Left lobe of liver (tissue), 2 donors: ENCODE data around the gene SYT14. TPM values are rescaled to one million over a fixed set of nuclear protein-coding genes. Genes with fewer than 3 reads are reported as not detected.
"Not testable (repeated sequence)": the region's sequence is repeated elsewhere in the genome, so short reads cannot be mapped to it uniquely, and the experiment has no call there.

Experiments
- ATAC-seq: fragments of 200-7000 bp; cut with Tn5 transposase; one replicate; pipeline ENCODE4 v1.9.1; 2020; ENCODE audit warnings: mild to moderate bottlenecking, moderate library complexity
- DNase-seq: peaks from one replicate; pipeline ENCODE4 v3.0.0-alpha.2; 2020; ENCODE audit warnings: low spot score
- total RNA-seq: library from RNA; stranded (reverse); gene quantifications from one replicate; pipeline ENCODE4 v1.2.1, GENCODE V29; 2021
- donor health status: DM: no; HTN: no; CAD: no; lungs with moderate emphysema.
- donor health status: DM: no; HTN: yes; CAD: no.

Gene SYT14
- total RNA-seq, 1 donor from 2014 or later = 0.03 TPM

- ATAC-seq = no peak
- DNase-seq = no peak
Observed at GRCh38 chr1:210189426-210189825, 251.4 kb downstream of the SYT14 start.

GRCh38 chr1:210195635-210196160 is 257.7 kb downstream of the SYT14 start:
- ATAC-seq (no peak), DNase-seq (no peak)

GRCh38 chr1:210196266-210196665 is 258.2 kb downstream of the SYT14 start:
- not testable (repeated sequence) for DNase-seq, ATAC-seq

- DNase-seq (no peak), ATAC-seq (no peak)
Observed at GRCh38 chr1:210198840-210199239, 260.8 kb downstream of the SYT14 start.

GRCh38 chr1:210200124-210200736 is 262.2 kb downstream of the SYT14 start:
- ATAC-seq = no peak
- no peak for DNase-seq

GRCh38 chr1:210201681-210202080 is 263.7 kb downstream of the SYT14 start:
- ATAC-seq (no peak), DNase-seq (no peak)

- ATAC-seq = no peak
Observed at GRCh38 chr1:210207597-210208450, 269.8 kb downstream of the SYT14 start.

GRCh38 chr1:210213335-210213734 is 275.3 kb downstream of the SYT14 start:
- ATAC-seq (no peak), DNase-seq (no peak)

More at GRCh38 chr1:210207597-210208450, 269.8 kb downstream of the SYT14 start:
- no peak for DNase-seq

GRCh38 chr1:210214573-210215409 is 276.8 kb downstream of the SYT14 start:
- DNase-seq (no peak), ATAC-seq (no peak)

GRCh38 chr1:210217482-210217881 is 279.5 kb downstream of the SYT14 start:
- ATAC-seq (no peak), DNase-seq (no peak)

- DNase-seq (no peak), ATAC-seq (no peak)
Observed at GRCh38 chr1:210218047-210218446, 280.0 kb downstream of the SYT14 start.

Other genes with a start within 250 kb of the SYT14 start
- gene HSD11B1, start 233.4 kb upstream of the SYT14 start, total RNA-seq = 479 TPM
- gene TRAF3IP3, start 182.2 kb upstream of the SYT14 start, total RNA-seq = 1.4 TPM
- gene C1orf74, start 153.7 kb upstream of the SYT14 start, total RNA-seq = 1.3 TPM
- 30.0 TPM for gene IRF6, start 132.1 kb upstream of the SYT14 start, total RNA-seq
- 3.7 TPM for gene UTP25, start 110.2 kb upstream of the SYT14 start, total RNA-seq